ENCODE measurements around the gene PHKG1.

GRCh38 chr7:56033671-56034432, 58.9 kb downstream of the PHKG1 start:
- peak; percentile 30; the same call in 1 of the 2 replicates for TF ChIP-seq CTCF (conservative IDR thresholded peaks at IDR 0.05; ENCODE audit: low read depth, low read length)
- TF ChIP-seq POLR2A (IDR thresholded peaks at IDR 0.05; ENCODE audit: low read depth, low read length), result no peak
- peak; percentile 99 for TF ChIP-seq CEBPB (IDR thresholded peaks at IDR 0.05; ENCODE audit: low read depth, low read length)
- no peak for TF ChIP-seq RFX5 (IDR thresholded peaks at IDR 0.05; ENCODE audit: low read depth, low read length)
- no peak for TF ChIP-seq USF2 (IDR thresholded peaks at IDR 0.05; ENCODE audit: low read depth, low read length)
- TF ChIP-seq FOS (IDR thresholded peaks at IDR 0.05; ENCODE audit: low read depth, low read length), result no peak
